Ovary (tissue), 9 donors: Measurements from ENCODE around the gene RPRD1B. TPM values are rescaled to one million over a fixed set of nuclear protein-coding genes. Genes with fewer than 3 reads are reported as not detected.

Experiments
- DNase-seq, 5 donors: peaks; one replicate each; pipeline ENCODE4 v3.0.0-alpha.2; 2019 to 2020
- H3K27ac ChIP-seq, 2 donors: fragments of 200-600 bp; one replicate each; pipeline versions ENCODE4 v1.5.1 to v1.8.0; 2019 to 2022
- H3K27me3 ChIP-seq: fragments of 200-600 bp; one replicate; pipeline ENCODE4 v1.8.0; 2022
- H3K36me3 ChIP-seq: fragments of 200-600 bp; sonication (generic); one replicate; pipeline ENCODE4 v1.5.1; 2019
- H3K4me1 ChIP-seq: one replicate; pipeline ENCODE4 v1.8.1; 2013; ENCODE audit warnings: mild to moderate bottlenecking, moderate library complexity; ENCODE audit not compliant: insufficient read depth
- H3K4me3 ChIP-seq: fragments of 200-600 bp; sonication (generic); one replicate; pipeline ENCODE4 v1.5.1; 2017
- H3K9me3 ChIP-seq, 2 donors: fragments of 200-600 bp in 1 of 2; sonication (generic) in 1 of 2; one replicate each; pipeline versions ENCODE4 v1.5.1 to v1.8.1; 2013 to 2019; ENCODE audit warnings: mild to moderate bottlenecking in 1 of 2, moderate library complexity in 1 of 2
- CTCF ChIP-seq, 3 donors: fragments of 450-650 bp in 2 of 3; fragments of 200-600 bp in 1 of 3; IDR thresholded peaks; one replicate each; pipeline versions ENCODE4 v1.5.1 to v1.8.0; 2016 to 2022; ENCODE audit warnings: antibody characterized with exemption in 3 of 3, mild to moderate bottlenecking in 1 of 3
- EP300 ChIP-seq: sonication (generic); formaldehyde crosslinking; IDR thresholded peaks from one replicate; pipeline ENCODE4 v1.6.1; 2017; ENCODE audit warnings: antibody characterized with exemption
- POLR2A ChIP-seq: fragments of 450-650 bp; IDR thresholded peaks from one replicate; pipeline ENCODE4 v1.6.1; 2017; ENCODE audit warnings: antibody characterized with exemption, mild to moderate bottlenecking, moderate library complexity
- WGBS, 3 donors: extraction: QIAGEN DNeasy Blood & Tissue Kit in 1 of 3; methylation state at CpG; one replicate each; pipeline versions ENCODE4 v1.1.5 to v1.1.7; 2013 to 2017; 5-methylcytosine and 5-hydroxymethylcytosine counted together
- intact Hi-C, 4 donors: fragments of 100-400 bp; cut with DNase I; formaldehyde crosslinking; loops; one replicate each; pipeline versions ENCODE4 v1.11.0 to v1.15.1; 2022 to 2023
- polyA plus RNA-seq, 2 donors: library from polyadenylated mRNA; stranded (reverse); fragments of 200-250 nt in 1 of 2; fragments of 350-450 nt in 1 of 2; fragmentation: Illumina TruSeq in 1 of 2; extraction: RNeasy Lipid Tissue Mini Kit (QIAGEN cat#74804) in 1 of 2; gene quantifications; one replicate each; pipeline ENCODE4 v1.2.3, GENCODE V29; 2013 to 2014
- total RNA-seq, 7 donors: library from RNA; depleted of rRNA in 2 of 7; stranded (reverse); fragments of >200 nt in 2 of 7; fragmentation: NEBNext Ultra II Directional in 3 of 7; extraction: Animal tissue kit (Norgen Biotek cat#: 25700) in 3 of 7; gene quantifications; one replicate each; pipeline versions ENCODE4 v1.1.0 to v1.2.4, GENCODE V29; 2016 to 2023
- donor health status: DM: no; HTN: no; CAD: no; lungs with moderate emphysema.
- donor health status: DM: no; HTN: no; CAD: no.
- donor health status: Bipolar disorder and iron deficiency.
- donor health status: DM: yes; HTN: yes; CAD: no.
- donor health status: DM: no; HTN: no; CAD: no.
- donor health status: DM: yes; HTN: yes; CAD: no.

The RPRD1B gene
- total and polyA plus RNA-seq, 9 donors, result 12.1 to 45.3 (median 33.4) TPM

DNA sequence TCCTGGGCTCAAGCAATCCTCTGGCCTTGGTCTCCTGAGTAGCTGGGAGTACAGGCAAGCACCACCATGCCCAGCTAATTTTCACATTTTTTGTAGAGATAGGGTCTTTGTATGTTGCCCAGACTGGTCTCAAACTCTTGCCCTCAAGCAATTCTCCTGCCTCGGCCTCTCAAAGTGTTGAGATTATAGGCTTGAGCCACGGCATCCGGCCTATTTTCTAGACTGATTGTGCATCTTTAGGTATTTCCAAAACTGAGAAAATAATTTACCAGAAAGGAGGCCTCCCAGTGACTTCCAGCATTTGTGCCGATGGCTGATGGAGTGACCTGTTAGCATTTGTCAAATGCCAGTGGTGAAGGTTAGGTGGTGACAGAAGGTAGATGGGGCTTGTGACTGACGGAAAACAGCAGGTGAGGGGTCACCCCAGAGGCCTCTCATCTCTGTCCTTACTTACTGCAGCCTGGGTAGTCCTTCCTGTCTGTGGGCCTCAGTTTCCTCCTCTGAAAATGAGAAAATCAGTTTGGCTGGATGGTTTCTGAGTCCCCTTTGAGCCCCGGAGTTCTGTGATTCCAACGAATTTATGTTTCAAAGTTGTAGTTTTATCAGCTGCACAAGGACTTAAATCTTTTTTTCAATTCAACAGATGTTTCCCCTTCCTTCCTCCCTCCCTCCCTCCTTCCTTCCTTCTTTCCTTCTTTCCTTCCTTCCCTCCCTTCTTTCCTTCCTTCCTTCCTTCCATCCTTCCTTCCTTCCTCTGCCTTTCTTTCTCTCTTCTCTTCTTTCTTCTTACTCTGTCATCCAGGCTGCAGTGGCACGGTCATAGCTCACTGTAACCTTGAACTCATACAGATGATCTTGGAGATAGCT is 78.1 kb downstream of the RPRD1B start:
- H3K4me1 ChIP-seq, result peaks cover 2% of the 10 kb centered on the region
- TF ChIP-seq EP300 (no peak), POLR2A (no peak), CTCF (IDR thresholded peaks at IDR 0.05) (no peak)
- no peak for DNase-seq
- H3K9me3 ChIP-seq, result no peaks in the 10 kb centered on the region
- H3K27ac ChIP-seq, result no peak overlapping the region
- H3K36me3 ChIP-seq, result no peaks in the 10 kb centered on the region
- H3K4me3 ChIP-seq, result no peak overlapping the region
- no peaks in the 10 kb centered on the region for H3K27me3 ChIP-seq
- 79 to 85% (median 82%) methylated on average over 8 of the region's 8 CpGs for WGBS, 3 donors
- intact Hi-C loops, result no loop called here

GRCh38 chr20:38112261-38112929 is 78.8 kb downstream of the RPRD1B start:
- H3K4me1 ChIP-seq, result peaks cover 2% of the 10 kb centered on the region
- H3K36me3 ChIP-seq, result no peaks in the 10 kb centered on the region
- H3K9me3 ChIP-seq, result no peaks in the 10 kb centered on the region
- TF ChIP-seq POLR2A (no peak), CTCF (IDR thresholded peaks at IDR 0.05) (no peak), EP300 (no peak)
- intact Hi-C loops, result no loop called here
- no peaks in the 10 kb centered on the region for H3K27me3 ChIP-seq
- no peak overlapping the region for H3K4me3 ChIP-seq
- 76 to 85% (median 78%) methylated on average over 13 to 14 of the region's 14 CpGs for WGBS, 3 donors
- DNase-seq, result no peak
- no peak overlapping the region for H3K27ac ChIP-seq

DNA sequence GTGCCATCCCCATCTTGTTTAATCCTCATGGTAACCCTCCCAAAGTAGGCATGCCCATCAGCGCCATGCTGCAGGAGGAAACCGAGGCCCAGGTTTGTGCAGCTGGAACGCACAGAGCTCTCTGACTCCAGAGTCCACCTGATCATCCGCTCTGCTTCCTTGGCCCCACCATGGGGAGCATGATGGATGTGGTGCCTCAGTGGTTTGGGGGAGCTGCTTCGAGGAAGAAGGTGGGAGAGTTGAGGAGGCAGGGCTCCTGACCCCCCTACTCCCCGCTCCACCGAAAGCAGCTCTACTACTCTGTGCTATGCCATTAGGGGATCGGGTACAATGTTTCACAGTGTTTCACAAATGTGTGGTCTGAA is 79.4 kb downstream of the RPRD1B start:
- Histone ChIP-seq H3K4me3 (no peak overlapping the region), H3K9me3 (no peaks in the 10 kb centered on the region), H3K27ac (no peak overlapping the region), H3K36me3 (no peaks in the 10 kb centered on the region), H3K27me3 (no peaks in the 10 kb centered on the region), H3K4me1 (peaks cover 2% of the 10 kb centered on the region)
- 94 to 95% (median 95%) methylated on average over 8 of the region's 8 CpGs for WGBS, 3 donors
- intact Hi-C loops, result no loop called here
- no peak for TF ChIP-seq CTCF (IDR thresholded peaks at IDR 0.05)
- no peak for DNase-seq

- intact Hi-C loops, result no loop called here
Observed at GRCh38 chr20:38113401-38114325, 80.1 kb downstream of the RPRD1B start.

More at GRCh38 chr20:38113401-38114325, 80.1 kb downstream of the RPRD1B start:
- Histone ChIP-seq H3K4me1 (peaks cover 2% of the 10 kb centered on the region), H3K4me3 (no peak overlapping the region), H3K27ac (no peak overlapping the region), H3K36me3 (no peaks in the 10 kb centered on the region), H3K27me3 (no peaks in the 10 kb centered on the region), H3K9me3 (no peaks in the 10 kb centered on the region)
- TF ChIP-seq CTCF (IDR thresholded peaks at IDR 0.05) (no peak), EP300 (no peak), POLR2A (no peak)
- DNase-seq, result no peak
- 71 to 78% (median 72%) methylated on average over 10 of the region's 10 CpGs for WGBS, 3 donors
